IMR-90 (cell line): ENCODE data around the gene PPARD. TPM values are rescaled to one million over a fixed set of nuclear protein-coding genes. Genes with fewer than 3 reads are reported as not detected.

Experiments
- ATAC-seq: fragments of 200-7000 bp; cut with Tn5 transposase; 2 replicates; pipeline ENCODE4 v1.9.1; 2020; ENCODE audit warnings: low read depth, mild to moderate bottlenecking, moderate library complexity
- BruUV-seq: library from RNA; stranded (reverse); fragments of 400-500 nt; replicated peaks from 2 replicates; lab custom pipeline; 2021; lab: Mats Ljungman, UMichigan
- CTCF ChIA-PET: fragments of 300-600 bp; formaldehyde crosslinking; extraction: SDS; loops from one replicate; lab custom pipeline; 2021; ENCODE audit warnings: antibody characterized with exemption; lab: Yijun Ruan, JAX
- POLR2A ChIA-PET: fragments of 300-600 bp; sonication (Branson Sonifier 250); formaldehyde crosslinking; loops from one replicate; lab custom pipeline; 2022; ENCODE audit warnings: antibody characterized with exemption; ENCODE audit not compliant: unreplicated experiment; lab: Charles Lee
- DNase-seq: peaks from one replicate; pipeline ENCODE4 v3.0.0; 2013
- H2AFZ ChIP-seq: replicated peaks from 2 replicates; pipeline ENCODE3; 2013; ENCODE audit warnings: low read length, mild to moderate bottlenecking; ENCODE audit not compliant: poor library complexity
- H2AK5ac ChIP-seq: 2 replicates; pipeline ENCODE4 v1.6.1; 2013; ENCODE audit warnings: low read depth, low read length, inconsistent platforms
- H2AK9ac ChIP-seq: replicated peaks from 2 replicates; pipeline ENCODE3; 2013; ENCODE audit warnings: mild to moderate bottlenecking, low read depth, low read length, moderate library complexity; ENCODE audit not compliant: poor library complexity
- H2BK120ac ChIP-seq: 2 replicates; pipeline ENCODE4 v1.6.1; 2013; ENCODE audit warnings: low read depth, low read length, inconsistent platforms
- H2BK15ac ChIP-seq: 3 replicates; pipeline ENCODE4 v1.6.1; 2013; ENCODE audit warnings: low read depth, low read length, inconsistent platforms
- H2BK20ac ChIP-seq: 2 replicates; pipeline ENCODE4 v1.6.1; 2013; ENCODE audit warnings: low read depth, mild to moderate bottlenecking, inconsistent platforms, low read length, moderate library complexity
- H2BK5ac ChIP-seq: 2 replicates; pipeline ENCODE4 v1.6.1; 2013; ENCODE audit warnings: mild to moderate bottlenecking, low read depth, low read length, inconsistent platforms; ENCODE audit not compliant: poor library complexity, severe bottlenecking
- H3K14ac ChIP-seq: replicated peaks from 2 replicates; pipeline ENCODE4 v1.6.1; 2013; ENCODE audit warnings: low read depth, low read length, inconsistent platforms
- H3K18ac ChIP-seq: 2 replicates; pipeline ENCODE4 v1.6.1; 2013; ENCODE audit warnings: low read depth, low read length, control low read depth
- H3K23ac ChIP-seq: 2 replicates; pipeline ENCODE4 v1.6.1; 2013; ENCODE audit warnings: low read depth, low read length, inconsistent platforms
- H3K27ac ChIP-seq: 2 replicates; pipeline ENCODE4 v1.5.1; 2013; ENCODE audit warnings: mild to moderate bottlenecking, control low read depth, low read length; ENCODE audit not compliant: insufficient read depth
- H3K27me3 ChIP-seq: 2 replicates; pipeline ENCODE4 v1.6.1; 2013; ENCODE audit warnings: low read length; ENCODE audit not compliant: control insufficient read depth, insufficient read depth
- H3K36me3 ChIP-seq: 2 replicates; pipeline ENCODE4 v1.6.1; 2013; ENCODE audit warnings: low read length, mixed read lengths; ENCODE audit not compliant: control insufficient read depth, insufficient read depth
- H3K4ac ChIP-seq: 2 replicates; pipeline ENCODE4 v1.6.1; 2013; ENCODE audit warnings: low read depth, low read length, inconsistent platforms
- H3K4me1 ChIP-seq: 2 replicates; pipeline ENCODE4 v1.6.1; 2013; ENCODE audit warnings: low read length, mixed read lengths; ENCODE audit not compliant: control insufficient read depth, insufficient read depth
- H3K4me2 ChIP-seq: 2 replicates; pipeline ENCODE4 v1.6.1; 2013; ENCODE audit warnings: low read depth, mild to moderate bottlenecking, control low read depth, low read length, moderate library complexity
- H3K4me3 ChIP-seq: 2 replicates; pipeline ENCODE4 v1.5.1; 2013; ENCODE audit warnings: low read depth, mild to moderate bottlenecking, control low read depth, low read length, moderate library complexity; ENCODE audit not compliant: insufficient read depth
- H3K56ac ChIP-seq: 2 replicates; pipeline ENCODE4 v1.6.1; 2013; ENCODE audit warnings: low read length, inconsistent platforms; ENCODE audit not compliant: insufficient read depth; ENCODE audit errors: extremely low read depth
- H3K79me1 ChIP-seq, 2 experiments: 2 replicates each; pipeline ENCODE4 v1.6.1; 2013; ENCODE audit warnings: low read length in 2 of 2, inconsistent platforms in 1 of 2, low read depth in 1 of 2
- H3K9ac ChIP-seq: 2 replicates; pipeline ENCODE4 v1.6.1; 2013; ENCODE audit warnings: low read depth, low read length, control low read depth
- H3K9me1 ChIP-seq: 2 replicates; pipeline ENCODE4 v1.6.1; 2013; ENCODE audit warnings: low read length, inconsistent platforms; ENCODE audit not compliant: insufficient read depth
- H3K9me3 ChIP-seq: 2 replicates; pipeline ENCODE4 v1.6.1; 2013; ENCODE audit warnings: low read length; ENCODE audit not compliant: control insufficient read depth, insufficient read depth
- H4K20me1 ChIP-seq: 2 replicates; pipeline ENCODE4 v1.6.1; 2013; ENCODE audit warnings: low read length, inconsistent platforms; ENCODE audit not compliant: insufficient read depth
- H4K5ac ChIP-seq: 2 replicates; pipeline ENCODE4 v1.6.1; 2013; ENCODE audit warnings: mild to moderate bottlenecking, low read depth, low read length, control low read depth
- H4K8ac ChIP-seq, 2 experiments: 2 replicates each; pipeline ENCODE4 v1.6.1; 2013; ENCODE audit warnings: low read depth in 2 of 2, low read length in 2 of 2, control low read depth in 1 of 2, inconsistent platforms in 1 of 2
- H4K91ac ChIP-seq: 2 replicates; pipeline ENCODE4 v1.6.1; 2013; ENCODE audit warnings: low read depth, low read length, inconsistent platforms; ENCODE audit not compliant: insufficient read depth
- BHLHE40 ChIP-seq: fragments of 150-350 bp; IDR thresholded peaks from 2 replicates; pipeline ENCODE4 v1.6.1; 2016; ENCODE audit warnings: mild to moderate bottlenecking, low read depth, low read length
- CEBPB ChIP-seq: IDR thresholded peaks from 2 replicates; pipeline ENCODE4 v1.6.1; 2012; ENCODE audit warnings: low read depth, low read length, improper control_type of control experiment
- CHD1 ChIP-seq: IDR thresholded peaks from 2 replicates; pipeline ENCODE4 v1.6.1; 2012; ENCODE audit warnings: low read depth, low read length, improper control_type of control experiment
- FOS ChIP-seq: fragments of 150-350 bp; IDR thresholded peaks from 2 replicates; pipeline ENCODE4 v1.6.1; 2016; ENCODE audit warnings: low read depth, low read length
- MAFK ChIP-seq: IDR thresholded peaks from 2 replicates; pipeline ENCODE4 v1.6.1; 2012; ENCODE audit warnings: low read depth, low read length, improper control_type of control experiment
- MAZ ChIP-seq: IDR thresholded peaks from 2 replicates; pipeline ENCODE4 v1.6.1; 2012; ENCODE audit warnings: low read depth, mild to moderate bottlenecking, low read length, improper control_type of control experiment, moderate library complexity, borderline replicate concordance
- MXI1 ChIP-seq: IDR thresholded peaks from 2 replicates; pipeline ENCODE4 v1.6.1; 2012; ENCODE audit warnings: low read depth, mild to moderate bottlenecking, low read length, moderate library complexity, borderline replicate concordance
- NFE2L2 ChIP-seq: fragments of 150-350 bp; IDR thresholded peaks from 2 replicates; pipeline ENCODE4 v1.6.1; 2016; ENCODE audit warnings: low read depth, mild to moderate bottlenecking, low read length
- POLR2A ChIP-seq: IDR thresholded peaks from 2 replicates; pipeline ENCODE4 v1.6.1; 2012; ENCODE audit warnings: mild to moderate bottlenecking, low read depth, low read length
- RAD21 ChIP-seq: IDR thresholded peaks from 2 replicates; pipeline ENCODE4 v1.6.1; 2012; ENCODE audit warnings: low read length, improper control_type of control experiment
- RCOR1 ChIP-seq: IDR thresholded peaks from 2 replicates; pipeline ENCODE4 v1.6.1; 2012; ENCODE audit warnings: mild to moderate bottlenecking, low read length, improper control_type of control experiment; ENCODE audit not compliant: insufficient replicate concordance
- RFX5 ChIP-seq: IDR thresholded peaks from 2 replicates; pipeline ENCODE4 v1.8.0; 2012; ENCODE audit warnings: low read depth, mild to moderate bottlenecking, low read length, moderate library complexity
- SMC3 ChIP-seq: fragments of 150-350 bp; IDR thresholded peaks from 2 replicates; pipeline ENCODE4 v1.6.1; 2016; ENCODE audit warnings: low read depth, mild to moderate bottlenecking, antibody characterized with exemption, low read length, moderate library complexity
- WGBS, 2 experiments: methylation state at CpG; one replicate each; pipeline versions ENCODE4 v1.1.5 to v1.1.7; 2013; ENCODE audit warnings: missing lambda C conversion rate in 2 of 2; ENCODE audit not compliant: insufficient read length in 1 of 2; ENCODE audit errors: extremely low coverage in 2 of 2; 5-methylcytosine and 5-hydroxymethylcytosine counted together
- dilution Hi-C: fragments of 300-500 bp; cut with HindIII; formaldehyde crosslinking; loops from one replicate; pipeline ENCODE4 v1.14.3; 2018; ENCODE audit warnings: low sequenced_read_pairs; ENCODE audit not compliant: unreplicated experiment
- in situ Hi-C: fragments of 300-500 bp; cut with MboI; formaldehyde crosslinking; loops from 3 replicates; pipeline ENCODE4 v1.14.3; 2019; ENCODE audit warnings: low sequenced_read_pairs, inconsistent platforms, mixed read lengths
- intact Hi-C: fragments of 100-400 bp; cut with micrococcal nuclease; formaldehyde crosslinking; loops from 2 replicates; pipeline ENCODE4 v1.10.0; 2022
- polyA plus RNA-seq, 3 experiments: library from polyadenylated mRNA; depleted of rRNA; stranded (reverse); fragments of >200 nt; gene quantifications; 2 replicates each; pipeline ENCODE4 v1.2.3, GENCODE V29; 2012; ENCODE audit warnings: low replicate concordance in 1 of 3
- total RNA-seq: library from RNA; depleted of rRNA; stranded (reverse); fragments of >200 nt; gene quantifications from 2 replicates; pipeline ENCODE4 v1.2.3, GENCODE V29; 2012
- TF ChIP-seq, protein P1 (sequence below): conservative IDR thresholded peaks from 2 replicates; pipeline ENCODE4 v1.5.1; 2012; ENCODE audit warnings: mild to moderate bottlenecking, low read depth, low read length, improper control_type of control experiment
- TF ChIP-seq, protein P2 (sequence below): fragments of 150-350 bp; IDR thresholded peaks from 2 replicates; pipeline ENCODE4 v1.6.1; 2017; ENCODE audit warnings: mild to moderate bottlenecking, antibody characterized with exemption, low read length, low read depth
- TF ChIP-seq, protein P3 (sequence below): fragments of 150-350 bp; IDR thresholded peaks from 2 replicates; pipeline ENCODE4 v1.6.1; 2016; ENCODE audit warnings: low read depth, mild to moderate bottlenecking, low read length, moderate library complexity, borderline replicate concordance

PPARD gene
- total and polyA plus RNA-seq, 2 of the 4 experiments (the other 2 are of a cell fraction), result 10.4 to 69.0 TPM

DNA sequence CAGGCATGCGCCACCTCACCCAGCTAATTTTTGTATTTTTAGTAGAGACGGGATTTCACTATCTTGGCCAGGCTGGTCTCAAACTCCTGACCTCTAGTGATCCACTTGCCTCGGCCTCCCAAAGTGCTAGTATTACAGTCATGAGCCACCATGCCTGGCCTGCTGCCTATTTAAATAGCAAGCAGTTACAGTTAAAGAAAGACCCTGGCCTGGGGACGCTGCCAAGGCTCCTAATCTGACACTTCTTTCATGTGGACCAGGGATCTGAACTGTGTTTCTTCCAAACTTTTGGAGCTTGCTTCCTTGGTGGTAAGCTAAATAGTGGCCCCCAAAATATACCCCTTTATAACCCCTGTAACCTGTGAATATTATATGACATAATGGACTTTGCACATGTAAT, 15.3 kb downstream of the PPARD start:
- no peak overlapping the region for H3K4ac ChIP-seq
- H3K27me3 ChIP-seq, result no peaks in the 10 kb centered on the region
- no peak overlapping the region for H3K4me3 ChIP-seq
- no peak overlapping the region for H2AFZ ChIP-seq
- H4K91ac ChIP-seq, result no peak overlapping the region
- POLR2A ChIA-PET, result no interaction called here
- DNase-seq (no peak), ATAC-seq (no peak)
- peaks cover 44% of the 10 kb centered on the region for H3K36me3 ChIP-seq
- no peak overlapping the region for H2BK15ac ChIP-seq
- H3K4me2 ChIP-seq, result no peak overlapping the region
- H3K14ac ChIP-seq, result no peak overlapping the region
- H3K9ac ChIP-seq, result no peak overlapping the region
- no peak for TF ChIP-seq MAFK
- no peak for TF ChIP-seq FOS
- TF ChIP-seq MXI1, result no peak
- no peak for TF ChIP-seq RCOR1
- no peak for TF ChIP-seq CEBPB
- TF ChIP-seq BHLHE40, result no peak
- TF ChIP-seq RAD21, result no peak
- TF ChIP-seq, protein P1, sequence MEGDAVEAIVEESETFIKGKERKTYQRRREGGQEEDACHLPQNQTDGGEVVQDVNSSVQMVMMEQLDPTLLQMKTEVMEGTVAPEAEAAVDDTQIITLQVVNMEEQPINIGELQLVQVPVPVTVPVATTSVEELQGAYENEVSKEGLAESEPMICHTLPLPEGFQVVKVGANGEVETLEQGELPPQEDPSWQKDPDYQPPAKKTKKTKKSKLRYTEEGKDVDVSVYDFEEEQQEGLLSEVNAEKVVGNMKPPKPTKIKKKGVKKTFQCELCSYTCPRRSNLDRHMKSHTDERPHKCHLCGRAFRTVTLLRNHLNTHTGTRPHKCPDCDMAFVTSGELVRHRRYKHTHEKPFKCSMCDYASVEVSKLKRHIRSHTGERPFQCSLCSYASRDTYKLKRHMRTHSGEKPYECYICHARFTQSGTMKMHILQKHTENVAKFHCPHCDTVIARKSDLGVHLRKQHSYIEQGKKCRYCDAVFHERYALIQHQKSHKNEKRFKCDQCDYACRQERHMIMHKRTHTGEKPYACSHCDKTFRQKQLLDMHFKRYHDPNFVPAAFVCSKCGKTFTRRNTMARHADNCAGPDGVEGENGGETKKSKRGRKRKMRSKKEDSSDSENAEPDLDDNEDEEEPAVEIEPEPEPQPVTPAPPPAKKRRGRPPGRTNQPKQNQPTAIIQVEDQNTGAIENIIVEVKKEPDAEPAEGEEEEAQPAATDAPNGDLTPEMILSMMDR, result no peak
- no peak for TF ChIP-seq CHD1
- no peak for TF ChIP-seq POLR2A
- TF ChIP-seq, protein P2, sequence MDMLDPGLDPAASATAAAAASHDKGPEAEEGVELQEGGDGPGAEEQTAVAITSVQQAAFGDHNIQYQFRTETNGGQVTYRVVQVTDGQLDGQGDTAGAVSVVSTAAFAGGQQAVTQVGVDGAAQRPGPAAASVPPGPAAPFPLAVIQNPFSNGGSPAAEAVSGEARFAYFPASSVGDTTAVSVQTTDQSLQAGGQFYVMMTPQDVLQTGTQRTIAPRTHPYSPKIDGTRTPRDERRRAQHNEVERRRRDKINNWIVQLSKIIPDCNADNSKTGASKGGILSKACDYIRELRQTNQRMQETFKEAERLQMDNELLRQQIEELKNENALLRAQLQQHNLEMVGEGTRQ, result no peak
- TF ChIP-seq MAZ, result no peak
- TF ChIP-seq NFE2L2, result no peak
- no peak for TF ChIP-seq SMC3
- no peak for TF ChIP-seq RFX5
- TF ChIP-seq, protein P3, sequence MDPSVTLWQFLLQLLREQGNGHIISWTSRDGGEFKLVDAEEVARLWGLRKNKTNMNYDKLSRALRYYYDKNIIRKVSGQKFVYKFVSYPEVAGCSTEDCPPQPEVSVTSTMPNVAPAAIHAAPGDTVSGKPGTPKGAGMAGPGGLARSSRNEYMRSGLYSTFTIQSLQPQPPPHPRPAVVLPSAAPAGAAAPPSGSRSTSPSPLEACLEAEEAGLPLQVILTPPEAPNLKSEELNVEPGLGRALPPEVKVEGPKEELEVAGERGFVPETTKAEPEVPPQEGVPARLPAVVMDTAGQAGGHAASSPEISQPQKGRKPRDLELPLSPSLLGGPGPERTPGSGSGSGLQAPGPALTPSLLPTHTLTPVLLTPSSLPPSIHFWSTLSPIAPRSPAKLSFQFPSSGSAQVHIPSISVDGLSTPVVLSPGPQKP, result no peak
- H3K23ac ChIP-seq, result no peak overlapping the region
- peaks cover 64 to 92% of the 10 kb centered on the region in 2 experiments for H3K79me1 ChIP-seq
- H3K18ac ChIP-seq, result no peak overlapping the region
- peaks cover 35% of the 10 kb centered on the region for H3K4me1 ChIP-seq
- H4K5ac ChIP-seq, result no peak overlapping the region
- no peaks in the 10 kb centered on the region for H3K9me3 ChIP-seq
- H2BK120ac ChIP-seq, result no peak overlapping the region
- peaks cover 41% of the 10 kb centered on the region for H3K9me1 ChIP-seq
- BruUV-seq, result no TSS peak
- no peak overlapping the region for H2AK9ac ChIP-seq
- no peak overlapping the region for H3K27ac ChIP-seq
- no peak overlapping the region for H3K56ac ChIP-seq
- H2AK5ac ChIP-seq, result no peak overlapping the region
- H2BK5ac ChIP-seq, result no peak overlapping the region
- H4K20me1 ChIP-seq, result peaks cover 55% of the 10 kb centered on the region
- dilution Hi-C loops (no loop called here), in situ Hi-C loops (no loop called here), intact Hi-C loops (no loop called here)
- 60% methylated on average over 1 of the region's 4 CpGs; no CpG with 5 or more reads in 1 of the 2 experiments for WGBS, 2 experiments
- no peak overlapping the region for H4K8ac ChIP-seq
- H2BK20ac ChIP-seq, result no peak overlapping the region
- CTCF ChIA-PET, result no interaction called here
